GM10248 (cell line): ENCODE results near the gene CLCNKA.

Experiments used
- CTCF ChIA-PET: fragments of 300-600 bp; sonication (Branson Sonifier 250); formaldehyde crosslinking; extraction: SDS; loops from one replicate; lab custom pipeline; 2021; ENCODE audit warnings: antibody characterized with exemption; lab: Yijun Ruan, JAX
- POLR2A ChIA-PET: fragments of 350-650 bp; sonication (Branson Sonifier 250); formaldehyde crosslinking; extraction: SDS; loops from one replicate; lab custom pipeline; 2020; ENCODE audit warnings: antibody characterized with exemption; lab: Yijun Ruan, JAX
- DNase-seq: peaks from one replicate; pipeline ENCODE4 v3.0.0; 2012; ENCODE audit errors: extremely low spot score
- CTCF ChIP-seq: IDR thresholded peaks from 2 replicates; pipeline ENCODE4 v1.5.1; 2012; ENCODE audit warnings: mild to moderate bottlenecking, low read depth; ENCODE audit errors: extremely low read depth, missing control alignments, control extremely low read depth

The CLCNKA gene

GRCh38 chr1:16076031-16076864 lies 54.4 kb downstream of the CLCNKA start:
- CTCF ChIA-PET: interaction anchor here (1.1 to 8.6 kb wide), 3 partner anchors 111 to 117 kb away, joined by 4 to 328 read pairs (median 43); no protein-coding TSS in a partner anchor
- POLR2A ChIA-PET: no interaction called here
- no peak for DNase-seq
- no peak for TF ChIP-seq CTCF

DNA sequence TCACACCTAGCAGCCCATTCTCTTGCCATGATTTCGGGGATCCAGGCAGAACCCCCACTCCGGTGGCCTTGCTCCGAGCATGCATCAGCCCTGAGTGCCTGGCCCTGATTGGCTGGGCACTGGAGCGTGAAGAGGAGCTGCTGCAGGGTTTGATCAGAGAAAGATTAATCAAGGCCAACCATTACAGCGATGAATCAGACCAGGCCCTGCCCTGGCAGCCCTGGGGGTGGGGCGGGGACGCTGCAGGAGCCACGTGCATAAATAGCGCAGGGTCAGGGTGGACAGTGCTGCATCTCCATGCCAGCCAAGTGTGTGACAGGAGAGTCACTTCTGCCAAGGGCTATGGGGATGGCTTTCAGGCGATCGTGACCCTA lies 55.0 kb downstream of the CLCNKA start:
- CTCF ChIA-PET: interaction anchor here (2.7 to 8.6 kb wide), 3 partner anchors 7 to 110 kb away, joined by 13 to 328 read pairs (median 30); no protein-coding TSS in a partner anchor
- DNase-seq: no peak

DNA sequence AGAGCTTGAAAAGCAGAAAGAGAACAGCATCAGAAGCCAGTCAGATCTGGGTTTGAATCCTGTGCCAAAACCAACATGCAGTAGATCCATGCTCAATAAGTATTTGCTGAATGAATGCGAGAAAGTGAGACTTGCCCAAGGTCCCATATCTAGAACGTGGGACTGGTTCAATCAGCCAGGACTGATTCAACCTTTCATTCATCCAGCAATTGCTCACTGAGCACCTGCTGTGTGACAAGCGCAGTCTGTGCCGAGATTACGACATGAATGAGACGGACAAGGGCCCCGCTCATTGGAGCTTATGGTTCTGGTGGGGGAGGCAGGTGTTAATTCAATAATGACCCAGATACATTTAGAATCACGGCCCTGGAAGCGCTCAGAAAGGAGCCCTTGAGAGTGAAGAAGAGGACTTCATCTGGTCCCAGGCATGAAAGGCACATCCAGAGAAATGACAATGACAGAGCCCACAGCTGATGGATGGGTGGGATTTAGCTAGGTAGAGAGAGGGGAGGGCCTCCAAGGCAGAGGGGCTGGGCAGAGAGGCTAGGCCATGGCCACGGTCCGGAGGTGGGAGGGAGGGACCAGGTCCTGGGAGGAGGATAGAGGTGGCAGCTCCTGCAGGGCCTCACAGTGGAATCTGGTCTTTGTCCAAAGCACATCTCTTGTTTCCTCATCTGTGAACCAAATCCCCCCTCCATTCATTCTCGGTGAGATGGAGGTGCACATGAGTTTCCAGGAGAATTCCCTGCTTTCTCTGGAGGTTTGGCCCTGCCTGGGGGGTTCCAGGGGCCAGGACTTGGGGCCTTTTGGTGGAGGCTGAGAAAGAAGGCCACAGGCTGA lies 55.8 kb downstream of the CLCNKA start:
- no peak for DNase-seq
- TF ChIP-seq CTCF: no peak
- ChIA-PET POLR2A (no interaction called here), CTCF (interaction anchor here (0.7 to 8.6 kb wide), 22 partner anchors 8 to 363 kb away, joined by 3 to 328 read pairs (median 5); partner anchors contain the start of genes ARHGEF19, CPLANE2 and NECAP2)

More for the DNA sequence above, 55.0 kb downstream of the CLCNKA start:
- no peak for TF ChIP-seq CTCF
- POLR2A ChIA-PET: no interaction called here

DNA sequence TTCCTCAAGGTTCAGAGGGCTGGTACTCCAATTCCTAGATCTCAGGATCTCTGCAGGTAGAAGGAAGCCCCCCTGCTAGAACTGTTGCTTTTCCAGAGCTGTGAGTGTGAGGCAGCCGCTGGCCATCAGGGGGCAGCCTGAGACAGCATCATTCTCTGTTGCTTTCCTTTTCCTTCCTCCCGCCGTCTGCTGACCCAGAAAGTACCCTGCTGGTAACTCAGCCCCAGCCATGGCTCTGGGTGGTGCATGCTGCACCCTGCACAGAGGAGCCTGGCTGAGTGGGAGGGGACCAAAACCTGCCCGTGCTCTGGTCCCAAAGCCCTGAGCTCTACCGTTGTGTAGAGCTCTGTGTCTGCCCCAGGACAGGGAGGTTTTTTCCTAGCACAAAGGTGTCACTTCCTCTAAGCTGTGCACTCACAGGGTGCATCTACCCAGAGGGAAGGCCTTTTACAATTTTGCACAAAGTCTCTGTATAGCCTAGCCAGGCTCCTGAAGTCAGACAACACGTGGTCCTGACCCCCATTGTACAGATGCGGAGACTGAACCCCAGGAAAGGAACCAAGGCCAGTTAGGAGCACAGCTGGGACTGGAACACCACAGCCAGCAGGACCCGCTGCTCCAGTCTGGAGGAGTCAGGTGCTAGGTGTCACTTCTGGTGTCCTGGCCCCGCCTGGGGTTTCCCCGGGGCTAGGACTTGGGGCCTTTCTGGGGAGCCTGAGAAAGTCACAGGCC lies 57.3 kb downstream of the CLCNKA start:
- peak; percentile 84 for DNase-seq
- ChIA-PET CTCF (interaction anchor here (0.6 to 8.6 kb wide), 47 partner anchors 9 to 872 kb away, joined by 3 to 328 read pairs (median 4); partner anchors contain the start of genes ARHGEF19, CPLANE2, EPHA2 and NECAP2), POLR2A (no interaction called here)
- TF ChIP-seq CTCF: peak; percentile 89

GRCh38 chr1:16080422-16081150 lies 58.8 kb downstream of the CLCNKA start:
- POLR2A ChIA-PET: no interaction called here
- DNase-seq: no peak

More at GRCh38 chr1:16080422-16081150, 58.8 kb downstream of the CLCNKA start:
- CTCF ChIA-PET: interaction anchor here (0.7 to 8.6 kb wide), 15 partner anchors 8 to 360 kb away, joined by 3 to 328 read pairs (median 9); partner anchors contain the start of genes CPLANE2 and NECAP2
- no peak for TF ChIP-seq CTCF
